GM19395 (cell line): ENCODE data around the gene PLAC9.
"Not testable (repeated sequence)": the region's sequence is repeated elsewhere in the genome, so short reads cannot be mapped to it uniquely, and the experiment has no call there.

Source experiments
- ATAC-seq: cut with Tn5 transposase; IDR thresholded peaks from one replicate; pipeline ENCODE4 v1.9.1; 2021; ENCODE audit warnings: mild to moderate bottlenecking, moderate library complexity; ENCODE audit not compliant: unreplicated experiment

Gene PLAC9

GRCh38 chr10:80137920-80138319, 5.4 kb downstream of the PLAC9 start:
- no peak for ATAC-seq

GRCh38 chr10:80139265-80139664, 6.7 kb downstream of the PLAC9 start:
- ATAC-seq = no peak

GRCh38 chr10:80140251-80140650, 7.7 kb downstream of the PLAC9 start:
- ATAC-seq = no peak

- no peak for ATAC-seq
These were observed 9.3 kb downstream of the PLAC9 start for GRCh38 chr10:80141696-80142460.

- ATAC-seq = peak; percentile 63
These were observed 11.7 kb downstream of the PLAC9 start for GRCh38 chr10:80144067-80144695.

- peak; percentile 36 for ATAC-seq
These were observed 12.2 kb downstream of the PLAC9 start for GRCh38 chr10:80144696-80145131.

GRCh38 chr10:80145406-80146308, 13.1 kb downstream of the PLAC9 start:
- ATAC-seq = not testable (repeated sequence)

GRCh38 chr10:80146918-80147317, 14.4 kb downstream of the PLAC9 start:
- no peak for ATAC-seq

- no peak for ATAC-seq
These were observed 15.8 kb downstream of the PLAC9 start for GRCh38 chr10:80148166-80148805.

- ATAC-seq = no peak
These were observed 16.6 kb downstream of the PLAC9 start for GRCh38 chr10:80149123-80149522.

GRCh38 chr10:80150172-80150571, 17.6 kb downstream of the PLAC9 start:
- no peak for ATAC-seq

- no peak for ATAC-seq
These were observed 20.3 kb downstream of the PLAC9 start for GRCh38 chr10:80152820-80153219.

GRCh38 chr10:80153460-80153859, 20.9 kb downstream of the PLAC9 start:
- no peak for ATAC-seq

- no peak for ATAC-seq
These were observed 22.1 kb downstream of the PLAC9 start for GRCh38 chr10:80154626-80154977.

- ATAC-seq = no peak
These were observed 22.6 kb downstream of the PLAC9 start for GRCh38 chr10:80154978-80155695.

GRCh38 chr10:80155696-80156215, 23.2 kb downstream of the PLAC9 start:
- ATAC-seq = no peak

- ATAC-seq = no peak
These were observed 23.7 kb downstream of the PLAC9 start for GRCh38 chr10:80156216-80156615.

GRCh38 chr10:80157561-80157960, 25.0 kb downstream of the PLAC9 start:
- no peak for ATAC-seq

GRCh38 chr10:80158126-80158525, 25.6 kb downstream of the PLAC9 start:
- ATAC-seq = no peak

- ATAC-seq = no peak
These were observed 26.1 kb downstream of the PLAC9 start for GRCh38 chr10:80158598-80159127.
